Measurements from ENCODE around the gene HOXC10. TPM values are rescaled to one million over a fixed set of nuclear protein-coding genes. Genes with fewer than 3 reads are reported as not detected.
A peak's percentile ranks its signal among the peaks of the same experiment; 100 is the strongest.

The HOXC10 gene
- polyA plus RNA-seq, 1 donor (not counting 4 experiments of a cell fraction or from before 2014, with no cell fraction given), result 14.1 TPM

- H3K4me3 ChIP-seq (ENCODE audit: control insufficient read depth in 2 of 3, extremely low read depth in 1 of 3, insufficient read depth in 2 of 3, low read depth in 1 of 3, low read length in 3 of 3), result no peak overlapping the region
- H3K9ac ChIP-seq (ENCODE audit: control insufficient read depth, extremely low read depth, insufficient read depth, low read length), result no peak overlapping the region
- H3K4me2 ChIP-seq (ENCODE audit: control insufficient read depth, extremely low read depth, insufficient read depth, low read depth, low read length), result peak overlapping the region; percentile 12
- peaks cover 0 to 2% of the 10 kb centered on the region in 2 experiments for H3K36me3 ChIP-seq (ENCODE audit: control insufficient read depth in 2 of 2, extremely low read depth in 1 of 2, insufficient read depth in 2 of 2, low read length in 2 of 2)
- no peak for FAIRE-seq
- dilution Hi-C loops (cut with MboI; ENCODE audit: extremely low pct_ligation_motif_present, low sequenced_read_pairs), result no loop called here
- no peak for TF ChIP-seq EZH2 (IDR thresholded peaks at IDR 0.05; ENCODE audit: low read length)
- TF ChIP-seq, protein P1, sequence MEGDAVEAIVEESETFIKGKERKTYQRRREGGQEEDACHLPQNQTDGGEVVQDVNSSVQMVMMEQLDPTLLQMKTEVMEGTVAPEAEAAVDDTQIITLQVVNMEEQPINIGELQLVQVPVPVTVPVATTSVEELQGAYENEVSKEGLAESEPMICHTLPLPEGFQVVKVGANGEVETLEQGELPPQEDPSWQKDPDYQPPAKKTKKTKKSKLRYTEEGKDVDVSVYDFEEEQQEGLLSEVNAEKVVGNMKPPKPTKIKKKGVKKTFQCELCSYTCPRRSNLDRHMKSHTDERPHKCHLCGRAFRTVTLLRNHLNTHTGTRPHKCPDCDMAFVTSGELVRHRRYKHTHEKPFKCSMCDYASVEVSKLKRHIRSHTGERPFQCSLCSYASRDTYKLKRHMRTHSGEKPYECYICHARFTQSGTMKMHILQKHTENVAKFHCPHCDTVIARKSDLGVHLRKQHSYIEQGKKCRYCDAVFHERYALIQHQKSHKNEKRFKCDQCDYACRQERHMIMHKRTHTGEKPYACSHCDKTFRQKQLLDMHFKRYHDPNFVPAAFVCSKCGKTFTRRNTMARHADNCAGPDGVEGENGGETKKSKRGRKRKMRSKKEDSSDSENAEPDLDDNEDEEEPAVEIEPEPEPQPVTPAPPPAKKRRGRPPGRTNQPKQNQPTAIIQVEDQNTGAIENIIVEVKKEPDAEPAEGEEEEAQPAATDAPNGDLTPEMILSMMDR (optimal IDR thresholded peaks at IDR 0.05 in 1 of 3, IDR thresholded peaks at IDR 0.05 in 1 of 3, conservative IDR thresholded peaks at IDR 0.05 in 1 of 3; ENCODE audit: extremely low read depth in 1 of 3, insufficient read depth in 2 of 3, low read length in 3 of 3), result no peak
- peaks cover 35% of the 10 kb centered on the region for H3K4me1 ChIP-seq (ENCODE audit: control insufficient read depth, extremely low read depth, insufficient read depth, low read length)
- no peaks in the 10 kb centered on the region for H4K20me1 ChIP-seq (ENCODE audit: control insufficient read depth, extremely low read depth, insufficient read depth, low read length)
- peaks cover 97% of the 10 kb centered on the region for H3K79me2 ChIP-seq (ENCODE audit: control insufficient read depth, insufficient read depth, low read length)
- H2AFZ ChIP-seq (ENCODE audit: control insufficient read depth, low read length), result no peak overlapping the region
- H3K27me3 ChIP-seq (ENCODE audit: control insufficient read depth, extremely low read depth, insufficient read depth, low read length), result no peaks in the 10 kb centered on the region
- H3K9me1 ChIP-seq (ENCODE audit: control insufficient read depth, extremely low read depth, insufficient read depth, low read length), result no peaks in the 10 kb centered on the region
- no peak overlapping the region for H3K27ac ChIP-seq (ENCODE audit: control insufficient read depth, insufficient read depth, low read length)
- DNase-seq (ENCODE audit: low read depth, low spot score), result no peak
- no peaks in the 10 kb centered on the region for H3K9me3 ChIP-seq (ENCODE audit: control insufficient read depth, low read depth, low read length)
Observed at GRCh38 chr12:53991077-53991460, 6.1 kb downstream of the HOXC10 start.

DNA sequence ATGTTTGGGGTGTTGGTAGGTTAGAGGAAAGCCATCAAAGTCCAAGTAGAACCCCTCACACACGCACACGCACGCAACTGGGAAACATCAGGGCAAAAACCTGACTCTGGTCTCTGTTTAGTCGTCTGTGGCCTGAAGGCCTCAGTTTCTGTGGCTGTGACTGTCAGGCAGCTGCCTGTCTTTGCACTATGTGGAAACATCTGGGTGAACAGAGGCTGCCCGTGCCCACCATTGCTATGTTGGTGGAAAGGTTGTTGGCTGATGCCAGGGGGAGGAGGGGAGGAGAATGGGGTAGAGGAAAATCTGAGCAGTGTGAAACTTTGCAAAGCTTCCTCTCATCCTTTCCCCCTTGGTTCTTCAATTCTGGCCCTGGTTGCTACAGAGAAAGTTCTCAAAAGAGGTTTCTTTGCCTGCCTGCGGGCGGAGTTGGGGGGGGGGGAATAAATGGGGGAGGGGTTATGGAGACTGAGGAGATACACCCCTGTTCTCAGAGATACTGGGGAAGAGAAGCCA lies 7.5 kb downstream of the HOXC10 start:
- no peak overlapping the region for H3K4me2 ChIP-seq (ENCODE audit: control insufficient read depth, extremely low read depth, insufficient read depth, low read depth, low read length)

More for the DNA sequence above, 7.5 kb downstream of the HOXC10 start:
- Histone ChIP-seq H4K20me1 (ENCODE audit: control insufficient read depth, extremely low read depth, insufficient read depth, low read length) (no peaks in the 10 kb centered on the region), H3K27me3 (ENCODE audit: control insufficient read depth, extremely low read depth, insufficient read depth, low read length) (no peaks in the 10 kb centered on the region), H3K9ac (ENCODE audit: control insufficient read depth, extremely low read depth, insufficient read depth, low read length) (no peak overlapping the region), H3K79me2 (ENCODE audit: control insufficient read depth, insufficient read depth, low read length) (peaks cover 97% of the 10 kb centered on the region), H3K9me3 (ENCODE audit: control insufficient read depth, low read depth, low read length) (no peaks in the 10 kb centered on the region), H3K27ac (ENCODE audit: control insufficient read depth, insufficient read depth, low read length) (no peak overlapping the region), H3K4me1 (ENCODE audit: control insufficient read depth, extremely low read depth, insufficient read depth, low read length) (peaks cover 35% of the 10 kb centered on the region), H3K9me1 (ENCODE audit: control insufficient read depth, extremely low read depth, insufficient read depth, low read length) (no peaks in the 10 kb centered on the region), H3K36me3 (ENCODE audit: control insufficient read depth in 2 of 2, extremely low read depth in 1 of 2, insufficient read depth in 2 of 2, low read length in 2 of 2) (peaks cover 0 to 2% of the 10 kb centered on the region in 2 experiments), H3K4me3 (ENCODE audit: control insufficient read depth in 2 of 3, extremely low read depth in 1 of 3, insufficient read depth in 2 of 3, low read depth in 1 of 3, low read length in 3 of 3) (no peak overlapping the region), H2AFZ (ENCODE audit: control insufficient read depth, low read length) (no peak overlapping the region)
- DNase-seq (ENCODE audit: low read depth, low spot score) (no peak), FAIRE-seq (no peak)
- dilution Hi-C loops (cut with MboI; ENCODE audit: extremely low pct_ligation_motif_present, low sequenced_read_pairs), result no loop called here
- TF ChIP-seq, protein P1 (optimal IDR thresholded peaks at IDR 0.05 in 1 of 3, IDR thresholded peaks at IDR 0.05 in 1 of 3, conservative IDR thresholded peaks at IDR 0.05 in 1 of 3; ENCODE audit: extremely low read depth in 1 of 3, insufficient read depth in 2 of 3, low read length in 3 of 3), result no peak
- no peak for TF ChIP-seq EZH2 (IDR thresholded peaks at IDR 0.05; ENCODE audit: low read length)

Data from keratinocyte (primary cell).